ENCODE data around the gene CLTA.
"Not testable (repeated sequence)": the region's sequence is repeated elsewhere in the genome, so short reads cannot be mapped to it uniquely, and the experiment has no call there.

Gene CLTA

GRCh38 chr9:36174271-36174670 lies 16.4 kb upstream of the CLTA start:
- Mint-ChIP-seq H3K4me1 (peaks cover 4% of the 10 kb centered on the region), H3K36me3 (ENCODE audit: low read depth) (no peaks in the 10 kb centered on the region), H3K27ac (no peak overlapping the region), H3K27me3 (ENCODE audit: low read depth) (peaks cover 3% of the 10 kb centered on the region), H3K9me3 (peaks cover 2% of the 10 kb centered on the region), H3K4me3 (no peak overlapping the region)
- TF ChIP-seq CTCF (IDR thresholded peaks at IDR 0.05; ENCODE audit: unreplicated experiment in 3 of 3): no peak

- Mint-ChIP-seq H3K36me3 (ENCODE audit: low read depth) (no peaks in the 10 kb centered on the region), H3K27me3 (ENCODE audit: low read depth) (peaks cover 3% of the 10 kb centered on the region), H3K9me3 (peaks cover 2% of the 10 kb centered on the region), H3K4me1 (peaks cover 4% of the 10 kb centered on the region), H3K27ac (no peak overlapping the region), H3K4me3 (no peak overlapping the region)
- TF ChIP-seq CTCF (IDR thresholded peaks at IDR 0.05; ENCODE audit: unreplicated experiment in 3 of 3): no peak
These were observed 16.0 kb upstream of the CLTA start for GRCh38 chr9:36174731-36175130.

DNA sequence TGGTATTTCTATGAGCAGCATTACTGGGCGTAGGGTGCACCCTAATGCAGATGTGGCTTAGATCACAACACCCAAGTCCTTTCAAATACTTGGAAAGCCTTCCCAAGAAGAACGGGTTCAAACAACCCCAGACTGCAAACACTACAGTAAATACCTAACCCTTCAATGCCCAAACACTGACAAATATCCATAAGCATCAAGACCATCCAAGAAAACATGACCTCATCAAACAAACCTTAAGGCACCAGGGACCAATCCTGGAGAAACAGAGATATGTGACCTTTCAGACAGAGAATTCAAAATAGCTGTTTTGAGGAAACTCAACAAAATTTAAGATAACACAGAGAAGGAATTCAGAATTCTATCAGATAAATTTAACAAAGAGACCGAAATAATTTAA lies 15.5 kb upstream of the CLTA start:
- H3K9me3 Mint-ChIP-seq; H3K36me3 Mint-ChIP-seq (ENCODE audit: low read depth); H3K27me3 Mint-ChIP-seq (ENCODE audit: low read depth); H3K4me3 Mint-ChIP-seq; H3K4me1 Mint-ChIP-seq; H3K27ac Mint-ChIP-seq: not testable (repeated sequence)

DNA sequence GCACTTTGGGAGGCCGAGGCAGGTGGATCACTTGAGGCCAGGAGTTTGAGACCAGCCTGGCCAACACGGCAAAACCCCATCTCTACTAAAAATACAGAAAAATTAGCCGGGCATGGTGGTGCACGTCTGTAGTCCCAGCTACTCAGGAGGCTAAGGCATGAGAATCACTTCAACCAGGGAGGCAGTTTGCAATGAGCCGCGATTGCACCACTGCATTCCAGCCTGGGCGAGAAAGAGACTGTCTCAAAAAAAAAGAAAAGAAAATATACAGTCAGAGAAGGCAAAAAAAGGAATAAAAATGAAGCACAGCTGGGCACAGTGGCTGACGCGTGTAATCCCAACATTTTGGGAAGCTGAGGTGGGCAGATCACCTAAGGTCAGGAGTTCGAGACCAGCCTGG lies 14.2 kb upstream of the CLTA start:
- not testable (repeated sequence) for H3K4me1 Mint-ChIP-seq; H3K4me3 Mint-ChIP-seq; H3K36me3 Mint-ChIP-seq (ENCODE audit: low read depth); H3K9me3 Mint-ChIP-seq; H3K27me3 Mint-ChIP-seq (ENCODE audit: low read depth); H3K27ac Mint-ChIP-seq

GRCh38 chr9:36177571-36177970 lies 13.2 kb upstream of the CLTA start:
- no peak for TF ChIP-seq CTCF (IDR thresholded peaks at IDR 0.05; ENCODE audit: unreplicated experiment in 3 of 3)
- no peak overlapping the region for H3K4me3 Mint-ChIP-seq
- H3K27me3 Mint-ChIP-seq (ENCODE audit: low read depth): peaks cover 6% of the 10 kb centered on the region
- peaks cover 4% of the 10 kb centered on the region for H3K4me1 Mint-ChIP-seq
- H3K36me3 Mint-ChIP-seq (ENCODE audit: low read depth): no peaks in the 10 kb centered on the region
- H3K9me3 Mint-ChIP-seq: peaks cover 2% of the 10 kb centered on the region
- no peak overlapping the region for H3K27ac Mint-ChIP-seq

- H3K36me3 Mint-ChIP-seq (ENCODE audit: low read depth); H3K4me1 Mint-ChIP-seq; H3K9me3 Mint-ChIP-seq; H3K27ac Mint-ChIP-seq; H3K27me3 Mint-ChIP-seq (ENCODE audit: low read depth); H3K4me3 Mint-ChIP-seq: not testable (repeated sequence)
These were observed 10.5 kb upstream of the CLTA start for GRCh38 chr9:36180243-36180642.

DNA sequence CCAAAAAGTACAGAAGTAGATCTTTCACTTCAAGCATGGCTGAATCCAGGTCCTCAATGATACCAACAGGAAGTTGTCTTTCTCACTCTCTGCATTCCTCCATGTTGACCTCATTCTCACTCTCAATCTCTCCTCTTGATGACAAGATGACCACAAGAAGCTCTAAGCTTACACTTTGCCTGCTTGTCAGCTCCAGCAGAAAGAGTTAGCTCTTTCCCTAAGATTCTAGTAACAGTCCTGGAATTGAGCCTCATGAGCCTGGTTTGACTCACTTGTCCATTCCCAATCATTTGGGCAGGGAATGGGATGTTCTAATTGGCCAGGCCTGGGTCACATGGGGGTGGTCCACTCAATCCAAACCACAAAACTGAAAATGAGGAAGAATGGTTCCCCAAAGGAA lies 3.3 kb upstream of the CLTA start:
- Mint-ChIP-seq H3K27ac (no peak overlapping the region), H3K27me3 (ENCODE audit: low read depth) (no peaks in the 10 kb centered on the region), H3K4me1 (peaks cover 13% of the 10 kb centered on the region), H3K9me3 (no peaks in the 10 kb centered on the region), H3K4me3 (no peak overlapping the region), H3K36me3 (ENCODE audit: low read depth) (no peaks in the 10 kb centered on the region)
- TF ChIP-seq CTCF (IDR thresholded peaks at IDR 0.05; ENCODE audit: unreplicated experiment in 3 of 3): no peak

DNA sequence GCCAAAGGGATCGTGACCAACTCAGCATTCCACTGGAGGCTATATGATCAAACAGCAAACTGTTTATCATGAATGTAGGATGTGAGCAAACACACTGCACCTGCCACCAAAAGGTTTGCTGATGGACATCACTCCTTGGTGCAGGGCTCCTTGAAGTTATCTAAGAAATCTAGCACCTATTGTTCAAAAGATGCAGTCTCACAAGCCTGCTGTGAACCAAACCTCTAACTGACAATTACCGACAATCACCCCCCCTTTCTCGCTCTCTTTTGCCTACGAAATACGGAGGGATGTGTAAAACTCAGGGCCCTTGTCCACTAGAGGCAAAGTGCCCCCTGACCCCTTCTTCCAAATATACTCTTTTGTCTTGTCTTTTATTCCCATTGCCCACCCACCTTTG lies 2.5 kb upstream of the CLTA start:
- Mint-ChIP-seq H3K36me3 (ENCODE audit: low read depth) (no peaks in the 10 kb centered on the region), H3K27ac (no peak overlapping the region), H3K4me3 (no peak overlapping the region), H3K4me1 (peaks cover 20% of the 10 kb centered on the region), H3K9me3 (no peaks in the 10 kb centered on the region), H3K27me3 (ENCODE audit: low read depth) (no peaks in the 10 kb centered on the region)
- TF ChIP-seq CTCF (IDR thresholded peaks at IDR 0.05; ENCODE audit: unreplicated experiment in 3 of 3): no peak

All from nephron (organoid).